Liver (tissue), 9 donors: ENCODE results near the gene SPTLC2. TPM values are rescaled to one million over a fixed set of nuclear protein-coding genes. Genes with fewer than 3 reads are reported as not detected.
"Not testable (repeated sequence)": the region's sequence is repeated elsewhere in the genome, so short reads cannot be mapped to it uniquely, and the experiment has no call there.

Experiments
- DNase-seq: peaks from one replicate; pipeline ENCODE4 v3.0.0-alpha.2; 2017; ENCODE audit warnings: low spot score
- H3K27ac ChIP-seq, 2 donors: one replicate each; pipeline ENCODE4 v1.7.0; 2013; ENCODE audit warnings: inconsistent platforms in 2 of 2, low read length in 2 of 2, control low read depth in 1 of 2, low read depth in 1 of 2, mild to moderate bottlenecking in 1 of 2
- H3K27me3 ChIP-seq, 4 donors: one replicate each; pipeline versions ENCODE4 v1.6.1 to v1.7.0; 2013; ENCODE audit warnings: low read length in 3 of 4, inconsistent platforms in 1 of 4, mild to moderate bottlenecking in 1 of 4, moderate library complexity in 1 of 4; ENCODE audit not compliant: control insufficient read depth in 4 of 4, insufficient read depth in 4 of 4
- H3K36me3 ChIP-seq, 4 donors: one replicate each; pipeline versions ENCODE4 v1.6.1 to v1.7.0; 2013; ENCODE audit warnings: low read length in 3 of 4, mild to moderate bottlenecking in 3 of 4, low read depth in 1 of 4, moderate library complexity in 1 of 4; ENCODE audit not compliant: control insufficient read depth in 4 of 4, insufficient read depth in 3 of 4
- H3K4me1 ChIP-seq, 4 donors: one replicate each; pipeline versions ENCODE4 v1.6.1 to v1.7.0; 2013; ENCODE audit warnings: low read length in 3 of 4, mild to moderate bottlenecking in 3 of 4, moderate library complexity in 1 of 4; ENCODE audit not compliant: control insufficient read depth in 4 of 4, insufficient read depth in 4 of 4
- H3K4me3 ChIP-seq, 3 donors: one replicate each; pipeline versions ENCODE4 v1.6.1 to v1.7.0; 2013; ENCODE audit warnings: low read length in 3 of 3, control low read depth in 1 of 3, low read depth in 1 of 3, mild to moderate bottlenecking in 1 of 3
- H3K9ac ChIP-seq, 2 donors: one replicate each; pipeline ENCODE4 v1.7.0; 2013; ENCODE audit warnings: low read length in 2 of 2, mild to moderate bottlenecking in 2 of 2, moderate library complexity in 2 of 2, control low read depth in 1 of 2, low read depth in 1 of 2
- H3K9me3 ChIP-seq, 4 donors: one replicate each; pipeline versions ENCODE4 v1.6.1 to v1.7.0; 2013; ENCODE audit warnings: low read length in 3 of 4; ENCODE audit not compliant: control insufficient read depth in 4 of 4
- ATF3 ChIP-seq: IDR thresholded peaks from 2 replicates; pipeline ENCODE4 v1.6.1; 2016; ENCODE audit warnings: antibody characterized with exemption
- CTCF ChIP-seq: fragments of 150-350 bp; IDR thresholded peaks from 2 replicates; pipeline ENCODE4 v1.5.1; 2017; ENCODE audit warnings: improper control_type of control experiment, low read depth, low read length; ENCODE audit not compliant: missing input control
- EGR1 ChIP-seq, 2 donors: IDR thresholded peaks; 2 replicates each; pipeline ENCODE4 v1.6.1; 2016 to 2018; ENCODE audit warnings: antibody characterized with exemption in 2 of 2, low read depth in 2 of 2
- FOXA1 ChIP-seq: IDR thresholded peaks from 2 replicates; pipeline ENCODE4 v1.6.1; 2016; ENCODE audit warnings: antibody characterized with exemption
- HNF4A ChIP-seq, 2 donors: conservative IDR thresholded peaks; 2 replicates each; pipeline ENCODE4 v1.6.1; 2016; ENCODE audit warnings: antibody characterized with exemption in 2 of 2, mild to moderate bottlenecking in 2 of 2
- HNF4G ChIP-seq: IDR thresholded peaks from 2 replicates; pipeline ENCODE4 v1.6.1; 2016; ENCODE audit warnings: antibody characterized with exemption
- MAX ChIP-seq: IDR thresholded peaks from 2 replicates; pipeline ENCODE4 v1.6.1; 2016; ENCODE audit warnings: antibody characterized with exemption
- NR2F2 ChIP-seq: IDR thresholded peaks from 2 replicates; pipeline ENCODE4 v1.6.1; 2016; ENCODE audit warnings: antibody characterized with exemption
- RXRA ChIP-seq, 2 donors: IDR thresholded peaks; 2 replicates each; pipeline ENCODE4 v1.6.1; 2017 to 2018; ENCODE audit warnings: antibody characterized with exemption in 2 of 2, mild to moderate bottlenecking in 1 of 2
- SP1 ChIP-seq: IDR thresholded peaks from 2 replicates; pipeline ENCODE4 v1.6.1; 2018; ENCODE audit warnings: antibody characterized with exemption, mild to moderate bottlenecking
- YY1 ChIP-seq: IDR thresholded peaks from 2 replicates; pipeline ENCODE4 v1.6.1; 2016; ENCODE audit warnings: antibody characterized with exemption, mild to moderate bottlenecking
- WGBS: extraction: QIAGEN DNeasy Blood & Tissue Kit; methylation state at CpG from one replicate; pipeline ENCODE4 v1.1.7; 2013; 5-methylcytosine and 5-hydroxymethylcytosine counted together
- polyA plus RNA-seq, 2 donors: library from polyadenylated mRNA; stranded (reverse) in 1 of 2; unstranded in 1 of 2; fragments of 200-250 nt in 1 of 2; fragments of >200 nt in 1 of 2; fragmentation: Nextera tagmentation in 1 of 2; extraction: Ambion mirVana in 1 of 2; gene quantifications; one replicate each; pipeline versions ENCODE4 v1.2.1 to v1.2.3, GENCODE V29; 2013 to 2015
- total RNA-seq, 2 donors: library from RNA; depleted of rRNA; stranded (reverse); fragments of >200 nt; gene quantifications; one replicate each; pipeline ENCODE4 v1.2.3, GENCODE V29; 2014
- donor health status: healthy.
- donor health status: healthy.
- donor health status: healthy.
- donor health status: healthy.
- donor health status: healthy.

SPTLC2 gene
- total and polyA plus RNA-seq, 4 donors, result 3.9 to 19.2 (median 9.9) TPM

- TF ChIP-seq YY1 (no peak), HNF4G (no peak), SP1 (no peak), RXRA (IDR thresholded peaks at IDR 0.05) (no peak)
These were observed 27.3 kb downstream of the SPTLC2 start (continued) for GRCh38 chr14:77589099-77589498.

- H3K4me3 ChIP-seq, H3K9ac ChIP-seq, H3K27me3 ChIP-seq, H3K36me3 ChIP-seq, H3K4me1 ChIP-seq, H3K27ac ChIP-seq, H3K9me3 ChIP-seq, DNase-seq: not testable (repeated sequence)
- 87% methylated on average over 11 of the region's 11 CpGs for WGBS
These were observed 27.9 kb downstream of the SPTLC2 start for GRCh38 chr14:77588411-77589025.

GRCh38 chr14:77585385-77585784 lies 31.1 kb downstream of the SPTLC2 start:
- WGBS, result 76% methylated on average over 3 of the region's 3 CpGs
- no peaks in the 10 kb centered on the region for H3K9me3 ChIP-seq

GRCh38 chr14:77584809-77585208 lies 31.6 kb downstream of the SPTLC2 start:
- DNase-seq, result no peak
- Histone ChIP-seq H3K27ac (no peak overlapping the region), H3K9ac (no peak overlapping the region), H3K9me3 (no peaks in the 10 kb centered on the region), H3K36me3 (no peaks in the 10 kb centered on the region), H3K4me1 (no peaks in the 10 kb centered on the region), H3K4me3 (no peak overlapping the region), H3K27me3 (no peaks in the 10 kb centered on the region)
- 91% methylated on average over 10 of the region's 10 CpGs for WGBS
- TF ChIP-seq ATF3, result no peak
- TF ChIP-seq FOXA1, result no peak
- TF ChIP-seq EGR1 (IDR thresholded peaks at IDR 0.05; ENCODE audit: low read depth in 2 of 2), result no peak
- no peak for TF ChIP-seq HNF4A (conservative IDR thresholded peaks at IDR 0.05)
- no peak for TF ChIP-seq RXRA (IDR thresholded peaks at IDR 0.05)
- no peak for TF ChIP-seq CTCF
- no peak for TF ChIP-seq MAX

More at GRCh38 chr14:77585385-77585784, 31.1 kb downstream of the SPTLC2 start:
- H3K4me1 ChIP-seq, result no peaks in the 10 kb centered on the region
- no peak overlapping the region for H3K9ac ChIP-seq
- H3K4me3 ChIP-seq, result no peak overlapping the region
- TF ChIP-seq NR2F2 (peak; percentile 31), FOXA1 (no peak)
- no peak for DNase-seq
- no peaks in the 10 kb centered on the region for H3K27me3 ChIP-seq
- no peaks in the 10 kb centered on the region for H3K36me3 ChIP-seq
- no peak overlapping the region for H3K27ac ChIP-seq
